Muscle layer of duodenum (tissue), 2 donors: ENCODE measurements around the gene SMG9.
A peak's percentile ranks its signal among the peaks of the same experiment; 100 is the strongest.
"Not testable (repeated sequence)": the region's sequence is repeated elsewhere in the genome, so short reads cannot be mapped to it uniquely, and the experiment has no call there.

ENCODE experiments used
- H3K27ac ChIP-seq: one replicate; pipeline ENCODE4 v1.7.0; 2013; ENCODE audit warnings: mild to moderate bottlenecking, low read length
- H3K27me3 ChIP-seq: one replicate; pipeline ENCODE4 v1.7.0; 2013; ENCODE audit warnings: low read depth, mild to moderate bottlenecking, control low read depth, low read length
- H3K36me3 ChIP-seq, 2 donors: one replicate each; pipeline ENCODE4 v1.7.0; 2013; ENCODE audit warnings: low read length in 2 of 2, control low read depth in 1 of 2, mild to moderate bottlenecking in 1 of 2; ENCODE audit not compliant: insufficient read depth in 2 of 2, control insufficient read depth in 1 of 2
- H3K4me1 ChIP-seq, 2 donors: one replicate each; pipeline ENCODE4 v1.7.0; 2013; ENCODE audit warnings: low read length in 2 of 2, mild to moderate bottlenecking in 2 of 2, control low read depth in 1 of 2, moderate library complexity in 1 of 2; ENCODE audit not compliant: insufficient read depth in 2 of 2, control insufficient read depth in 1 of 2
- H3K4me3 ChIP-seq, 2 donors: one replicate each; pipeline ENCODE4 v1.7.0; 2013; ENCODE audit warnings: low read length in 2 of 2, low read depth in 1 of 2, mild to moderate bottlenecking in 1 of 2
- H3K9me3 ChIP-seq, 2 donors: one replicate each; pipeline ENCODE4 v1.7.0; 2013; ENCODE audit warnings: low read length in 2 of 2, control low read depth in 1 of 2, mild to moderate bottlenecking in 1 of 2; ENCODE audit not compliant: control insufficient read depth in 1 of 2
- donor health status: healthy.

SMG9 gene

DNA sequence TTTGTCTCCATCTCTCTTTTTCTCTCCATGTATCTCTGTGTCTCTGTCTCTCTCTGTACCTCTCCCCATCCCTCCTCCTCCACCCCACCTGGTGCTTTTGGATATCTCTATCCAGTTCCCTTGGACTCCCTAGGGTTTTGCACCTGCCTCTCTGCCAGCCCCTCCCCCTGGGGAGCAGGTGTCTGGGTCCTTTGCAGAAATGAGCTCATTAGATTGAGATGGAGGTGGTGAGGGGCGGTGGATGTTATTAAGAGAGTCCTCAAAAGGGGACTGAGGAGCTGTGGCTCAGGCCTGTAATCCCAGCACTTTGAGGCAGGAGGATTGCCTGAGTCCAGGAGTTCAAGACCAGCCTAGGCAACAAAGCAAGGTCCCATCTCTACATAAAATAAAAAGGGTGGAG lies 23.9 kb upstream of the SMG9 start:
- H3K27ac ChIP-seq: no peak overlapping the region
- no peaks in the 10 kb centered on the region for H3K36me3 ChIP-seq
- no peaks in the 10 kb centered on the region for H3K9me3 ChIP-seq
- peaks cover 3 to 34% of the 10 kb centered on the region in 2 donors for H3K4me1 ChIP-seq
- no peak overlapping the region for H3K4me3 ChIP-seq
- no peaks in the 10 kb centered on the region for H3K27me3 ChIP-seq

DNA sequence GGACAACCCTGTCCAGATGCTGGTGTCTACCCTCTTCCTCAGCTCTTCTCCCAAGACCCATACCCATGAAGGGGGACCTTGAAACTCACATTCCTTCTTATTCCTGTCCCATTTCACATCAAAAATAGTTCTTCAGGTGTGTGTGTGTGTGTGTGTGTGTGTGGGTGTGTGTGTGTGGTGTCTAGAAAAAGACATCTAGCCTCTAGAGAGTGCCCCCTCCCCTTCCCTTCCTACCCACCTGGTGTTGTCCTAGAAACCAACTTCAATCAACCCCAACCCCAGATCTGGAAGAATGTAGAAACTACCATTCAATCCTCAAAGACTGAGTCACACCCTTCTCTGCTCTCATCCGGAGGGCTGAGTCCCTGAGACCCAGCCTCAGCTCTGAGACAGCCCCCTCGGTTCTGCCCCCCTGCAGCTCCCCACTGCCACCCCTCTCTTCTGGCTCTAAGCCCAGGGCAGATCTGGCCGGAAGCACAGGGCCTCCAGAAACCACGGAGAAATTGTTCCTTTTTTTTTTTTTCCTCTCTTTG lies 22.5 kb upstream of the SMG9 start:
- no peaks in the 10 kb centered on the region for H3K9me3 ChIP-seq
- H3K4me3 ChIP-seq: no peak overlapping the region
- H3K36me3 ChIP-seq: no peaks in the 10 kb centered on the region
- H3K27ac ChIP-seq: no peak overlapping the region
- H3K4me1 ChIP-seq: peaks cover 3 to 34% of the 10 kb centered on the region in 2 donors
- H3K27me3 ChIP-seq: no peaks in the 10 kb centered on the region

DNA sequence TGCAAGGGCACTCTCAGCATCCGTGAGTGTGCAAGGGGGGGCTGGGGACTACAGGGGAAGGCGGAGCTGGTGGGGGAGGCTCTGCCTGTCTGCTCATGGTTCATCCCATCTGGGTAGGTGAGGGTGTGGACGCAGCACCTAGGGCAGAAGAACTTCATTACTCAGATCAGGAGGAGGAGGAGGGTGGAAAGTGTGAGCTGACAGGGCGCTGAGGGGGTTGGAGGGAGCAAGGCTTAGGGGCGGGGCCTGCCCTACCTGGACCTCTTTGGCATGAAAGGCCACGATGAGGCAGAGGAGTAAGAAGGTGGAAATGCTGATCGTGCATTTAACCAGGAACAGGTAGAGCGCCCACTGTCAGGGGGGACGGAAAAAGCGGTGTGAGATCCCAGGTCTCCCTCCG lies 21.5 kb upstream of the SMG9 start:
- Histone ChIP-seq H3K27me3 (no peaks in the 10 kb centered on the region), H3K9me3 (no peaks in the 10 kb centered on the region), H3K27ac (no peak overlapping the region), H3K4me3 (no peak overlapping the region), H3K36me3 (no peaks in the 10 kb centered on the region), H3K4me1 (peaks cover 3 to 34% of the 10 kb centered on the region in 2 donors)

DNA sequence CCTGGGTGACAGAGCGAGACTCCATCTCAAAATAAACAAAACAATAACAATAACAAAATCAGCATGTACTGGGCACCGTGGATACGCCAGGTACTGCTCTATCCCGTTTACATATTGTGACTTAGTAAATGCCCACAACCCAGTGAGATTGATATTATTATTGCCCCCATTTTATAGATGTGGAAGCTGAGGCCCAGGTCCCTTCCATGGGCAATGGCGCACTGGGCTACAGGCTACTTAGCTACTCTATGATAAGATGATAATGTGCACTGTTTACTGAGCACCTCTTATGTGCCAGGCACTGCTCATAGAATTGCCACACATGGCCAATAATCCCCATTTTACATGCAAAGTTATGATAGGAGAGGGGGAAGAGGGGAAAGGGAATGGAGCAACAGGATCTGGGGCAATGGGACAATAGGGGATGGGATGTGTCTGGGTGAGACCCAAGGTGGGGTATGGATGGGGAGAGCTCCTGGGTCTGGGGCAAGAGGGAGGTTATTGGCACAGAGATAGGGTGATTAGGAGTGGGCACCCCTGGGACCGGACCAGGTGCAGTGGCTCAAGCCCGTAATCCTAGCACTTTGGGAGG lies 20.6 kb upstream of the SMG9 start:
- Histone ChIP-seq H3K4me1 (peaks cover 3 to 34% of the 10 kb centered on the region in 2 donors), H3K36me3 (no peaks in the 10 kb centered on the region), H3K27me3 (no peaks in the 10 kb centered on the region), H3K27ac (no peak overlapping the region), H3K9me3 (no peaks in the 10 kb centered on the region), H3K4me3 (no peak overlapping the region)

DNA sequence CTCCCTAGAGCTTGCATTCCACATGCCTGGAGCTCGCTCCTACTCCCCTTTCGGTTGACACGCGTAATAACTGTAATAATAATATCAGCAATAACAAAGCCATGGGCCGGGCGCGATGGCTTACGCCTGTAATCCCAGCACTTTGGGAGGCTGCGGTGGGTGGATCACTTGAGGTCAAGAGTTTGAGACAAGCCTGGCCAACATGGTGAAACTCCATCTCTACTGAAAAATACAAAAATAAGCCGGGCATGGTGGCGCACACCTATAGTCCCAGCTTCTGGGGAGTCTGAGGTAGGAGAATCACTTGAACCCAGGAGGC lies 20.1 kb upstream of the SMG9 start:
- peak overlapping the region in 1 of 2 donors; percentile 47 for H3K4me3 ChIP-seq
- peaks cover 3 to 34% of the 10 kb centered on the region in 2 donors for H3K4me1 ChIP-seq
- not testable (repeated sequence) for H3K27me3 ChIP-seq, H3K36me3 ChIP-seq, H3K9me3 ChIP-seq, H3K27ac ChIP-seq

DNA sequence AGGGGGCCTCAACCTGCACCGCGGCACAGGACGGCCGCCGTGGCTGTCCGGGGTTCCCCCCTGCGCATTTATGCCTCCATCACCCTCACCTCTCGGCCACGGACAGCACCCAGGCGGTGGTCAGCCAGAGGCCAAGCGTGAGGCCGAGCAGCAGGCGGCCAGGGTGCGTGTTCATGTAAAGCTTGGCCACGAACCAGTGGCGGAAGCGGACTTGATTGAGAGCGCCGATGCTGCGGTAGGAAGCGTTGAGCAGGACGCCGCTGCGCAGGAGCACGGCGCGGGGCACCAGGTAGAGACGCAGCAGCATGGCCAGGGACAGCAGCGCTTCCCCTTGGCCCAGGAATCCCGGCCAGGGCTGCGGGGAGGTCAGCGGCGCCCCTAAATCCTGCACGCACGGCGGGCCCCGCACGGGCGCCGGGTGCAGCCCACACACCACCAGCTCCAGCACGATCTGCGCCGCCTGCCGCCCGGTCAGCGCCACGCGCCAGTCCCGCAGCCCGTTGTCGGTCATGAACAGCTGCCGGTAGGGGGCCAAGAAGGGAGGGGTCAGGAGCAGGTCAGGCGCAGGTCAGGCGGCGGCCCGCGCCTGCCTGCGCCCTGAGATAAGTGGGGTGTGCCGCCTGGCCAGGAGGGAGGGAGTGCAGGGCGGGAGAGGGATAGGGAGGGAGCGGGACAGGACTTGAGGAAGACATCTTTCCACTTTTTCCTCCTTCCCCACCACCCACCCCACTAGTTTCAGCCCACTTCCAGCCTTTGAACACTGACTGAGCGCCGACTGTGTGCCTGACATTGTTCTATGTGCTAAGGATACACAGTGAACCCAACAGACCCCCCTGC lies 19.6 kb upstream of the SMG9 start:
- Histone ChIP-seq H3K9me3 (no peaks in the 10 kb centered on the region), H3K27ac (no peak overlapping the region), H3K4me3 (peak overlapping the region in 1 of 2 donors; percentile 47), H3K36me3 (no peaks in the 10 kb centered on the region), H3K4me1 (peaks cover 3 to 33% of the 10 kb centered on the region in 2 donors), H3K27me3 (no peaks in the 10 kb centered on the region)

DNA sequence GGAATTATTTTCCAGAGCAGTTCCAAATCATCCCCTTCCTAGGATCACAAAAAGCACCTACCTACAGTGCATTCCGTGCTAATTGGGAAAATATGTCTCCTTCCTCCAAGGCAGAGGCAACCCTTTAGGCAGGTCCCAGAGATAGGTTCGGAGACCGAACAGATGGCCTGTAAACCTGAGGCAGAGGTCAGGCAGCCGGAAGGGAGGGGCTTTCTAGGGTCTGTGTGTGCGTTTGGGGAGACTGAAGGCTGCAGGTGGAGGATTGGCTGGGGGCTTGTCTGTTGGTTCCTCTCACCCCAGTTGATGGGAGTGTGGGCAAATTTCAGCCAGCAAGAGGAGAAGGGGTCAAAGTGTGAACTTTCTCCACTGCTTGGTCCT lies 19.0 kb upstream of the SMG9 start:
- Histone ChIP-seq H3K36me3 (no peaks in the 10 kb centered on the region), H3K4me1 (peaks cover 3 to 27% of the 10 kb centered on the region in 2 donors), H3K27ac (no peak overlapping the region), H3K9me3 (no peaks in the 10 kb centered on the region), H3K27me3 (no peaks in the 10 kb centered on the region), H3K4me3 (peak overlapping the region in 1 of 2 donors; percentile 47)

DNA sequence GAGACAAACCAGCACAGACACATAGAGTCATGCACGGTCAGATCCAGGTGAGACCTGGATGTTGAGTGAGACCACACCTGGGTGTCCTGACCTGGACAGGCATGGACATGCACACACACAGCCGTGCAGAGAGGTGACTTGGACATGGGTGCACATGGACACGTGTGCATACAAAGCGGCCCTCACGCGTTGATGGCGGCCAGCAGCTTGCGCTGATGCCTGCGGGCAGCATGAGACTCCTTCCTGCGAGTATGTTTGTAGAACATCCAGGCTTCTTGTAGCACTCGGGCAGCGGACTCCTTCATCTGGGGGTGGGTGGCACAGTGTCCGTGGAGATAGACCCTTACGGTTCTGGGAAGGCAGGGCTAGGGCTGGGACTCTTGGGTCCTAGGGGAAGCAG lies 14.5 kb upstream of the SMG9 start:
- peaks cover 0 to 10% of the 10 kb centered on the region in 2 donors for H3K4me1 ChIP-seq
- H3K27me3 ChIP-seq: no peaks in the 10 kb centered on the region
- H3K9me3 ChIP-seq: no peaks in the 10 kb centered on the region
- H3K27ac ChIP-seq: no peak overlapping the region
- H3K36me3 ChIP-seq: no peaks in the 10 kb centered on the region
- H3K4me3 ChIP-seq: no peak overlapping the region

DNA sequence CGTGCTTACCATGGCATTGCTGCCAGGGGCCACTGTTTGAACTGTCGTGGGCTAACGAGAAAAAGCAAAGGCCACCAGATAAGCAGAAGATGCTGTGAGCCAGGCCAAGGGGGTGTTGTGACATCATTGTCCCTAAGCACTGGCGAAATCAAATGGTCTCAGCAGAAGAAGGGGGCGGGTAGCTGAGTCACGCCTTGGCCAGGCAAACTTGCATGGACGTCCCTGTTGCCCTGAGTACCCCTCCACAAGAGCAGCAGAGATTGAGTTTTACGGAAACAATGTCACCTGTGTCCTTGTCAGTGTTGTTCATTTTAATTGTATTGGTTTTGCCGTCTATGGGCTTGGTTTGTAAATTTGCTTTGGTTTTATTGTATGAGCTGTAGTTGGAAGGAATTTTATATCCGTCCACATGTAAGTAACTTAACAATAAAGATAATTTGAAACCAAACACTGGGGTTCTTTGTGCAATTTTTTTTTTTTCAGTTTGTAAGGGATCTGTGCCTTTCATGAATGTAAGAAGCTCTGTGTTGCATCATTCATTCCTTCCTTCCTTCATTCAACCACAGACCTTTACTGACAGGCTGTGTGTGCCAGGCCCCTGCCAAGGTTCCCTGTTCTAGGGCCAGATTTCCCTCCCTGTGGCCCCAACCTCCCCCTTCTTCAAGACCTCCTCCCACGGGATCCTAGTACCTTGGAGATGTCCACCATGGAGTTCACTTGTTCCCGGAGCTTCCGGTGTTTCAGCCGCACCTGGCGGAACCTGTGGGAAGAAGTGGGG lies 13.7 kb upstream of the SMG9 start:
- Histone ChIP-seq H3K4me1 (peaks cover 0 to 5% of the 10 kb centered on the region in 2 donors), H3K9me3 (no peaks in the 10 kb centered on the region), H3K4me3 (no peak overlapping the region), H3K36me3 (no peaks in the 10 kb centered on the region), H3K27ac (no peak overlapping the region), H3K27me3 (no peaks in the 10 kb centered on the region)

DNA sequence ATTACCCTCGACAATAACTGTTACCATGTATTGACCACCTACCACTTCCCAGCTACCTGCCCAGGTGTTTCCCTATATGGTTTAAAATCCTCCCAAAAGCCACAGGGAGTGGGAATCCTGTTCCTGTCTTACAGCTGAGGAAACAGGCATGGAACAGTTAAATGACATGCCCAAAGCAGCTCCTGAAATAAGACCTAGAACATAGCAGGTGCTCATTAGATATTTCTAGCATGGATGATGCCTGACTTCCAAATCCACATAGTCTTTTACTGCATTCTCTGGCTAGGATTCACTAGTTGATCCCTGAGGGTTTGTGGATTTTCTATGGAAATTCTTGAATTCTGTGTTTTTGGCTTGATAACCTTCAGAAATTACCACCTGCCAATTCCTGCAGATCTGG lies 13.1 kb upstream of the SMG9 start:
- Histone ChIP-seq H3K27me3 (no peaks in the 10 kb centered on the region), H3K4me3 (no peak overlapping the region), H3K36me3 (no peaks in the 10 kb centered on the region), H3K9me3 (no peaks in the 10 kb centered on the region), H3K4me1 (peaks cover 0 to 5% of the 10 kb centered on the region in 2 donors), H3K27ac (no peak overlapping the region)

DNA sequence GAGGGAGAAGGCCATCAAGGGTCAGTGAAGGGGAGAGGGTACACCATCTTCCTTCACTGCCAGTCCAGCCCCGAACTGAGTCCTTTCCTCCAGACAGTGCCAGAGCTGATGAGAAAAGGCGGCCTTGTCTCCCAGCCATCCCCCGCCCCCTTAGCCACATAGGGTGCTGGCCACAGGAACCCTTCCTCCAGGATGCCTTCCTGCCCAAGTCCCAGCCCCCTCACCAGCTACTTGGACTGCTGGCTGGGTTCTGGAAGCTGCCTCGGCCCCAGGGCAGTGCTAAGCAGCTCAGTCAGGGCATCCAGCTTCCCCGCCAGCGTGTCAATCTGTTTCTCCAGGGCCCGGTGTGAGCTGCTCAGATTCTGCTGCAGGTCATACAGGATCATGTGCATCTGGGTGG lies 12.6 kb upstream of the SMG9 start:
- no peaks in the 10 kb centered on the region for H3K36me3 ChIP-seq
- H3K4me3 ChIP-seq: no peak overlapping the region
- peaks cover 0 to 5% of the 10 kb centered on the region in 2 donors for H3K4me1 ChIP-seq
- no peaks in the 10 kb centered on the region for H3K27me3 ChIP-seq
- no peaks in the 10 kb centered on the region for H3K9me3 ChIP-seq
- H3K27ac ChIP-seq: no peak overlapping the region
